ENCODE data around the gene LOXHD1.

LOXHD1 gene

GRCh38 chr18:46629361-46629760, 27.7 kb downstream of the LOXHD1 start:
- Histone ChIP-seq H3K27me3 (replicated peaks; ENCODE audit: control insufficient read depth, insufficient read depth, low read length, poor library complexity, severe bottlenecking) (no peaks in the 10 kb centered on the region), H3K36me3 (ENCODE audit: control insufficient read depth, insufficient read depth, low read length) (no peaks in the 10 kb centered on the region), H3K4me1 (ENCODE audit: control insufficient read depth, insufficient read depth, low read length, poor library complexity, severe bottlenecking) (no peaks in the 10 kb centered on the region), H3K4me3 (ENCODE audit: insufficient read depth, low read depth, low read length, poor library complexity, severe bottlenecking) (no peak overlapping the region), H3K27ac (ENCODE audit: insufficient read depth, low read length, poor library complexity, severe bottlenecking) (no peak overlapping the region), H3K9me3 (ENCODE audit: control insufficient read depth, low read length) (no peaks in the 10 kb centered on the region)
- no peak for DNase-seq

DNA sequence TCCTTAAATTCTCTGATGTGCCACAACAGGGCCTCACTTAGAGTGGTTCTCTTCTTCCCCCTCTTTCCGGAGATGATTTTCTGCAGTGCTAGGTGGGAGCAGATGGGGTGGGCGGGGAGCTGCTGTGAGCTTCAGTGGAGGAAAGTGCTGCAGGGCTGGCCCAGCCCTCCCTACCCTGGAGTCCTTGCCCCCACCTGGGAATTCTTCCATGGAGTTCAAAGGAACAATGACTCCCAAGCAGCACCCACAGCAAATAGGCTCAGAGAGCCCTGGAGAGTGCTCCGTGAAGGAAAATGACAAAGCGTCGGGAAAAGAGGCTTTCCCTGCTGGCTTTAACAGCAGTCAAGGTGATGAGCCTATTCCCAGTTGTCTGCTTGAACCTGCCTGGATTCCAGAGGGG, 28.8 kb downstream of the LOXHD1 start:
- Histone ChIP-seq H3K9me3 (ENCODE audit: control insufficient read depth, low read length) (no peaks in the 10 kb centered on the region), H3K27me3 (replicated peaks; ENCODE audit: control insufficient read depth, insufficient read depth, low read length, poor library complexity, severe bottlenecking) (no peaks in the 10 kb centered on the region), H3K4me3 (ENCODE audit: insufficient read depth, low read depth, low read length, poor library complexity, severe bottlenecking) (no peak overlapping the region), H3K36me3 (ENCODE audit: control insufficient read depth, insufficient read depth, low read length) (no peaks in the 10 kb centered on the region), H3K4me1 (ENCODE audit: control insufficient read depth, insufficient read depth, low read length, poor library complexity, severe bottlenecking) (peaks cover 6% of the 10 kb centered on the region), H3K27ac (ENCODE audit: insufficient read depth, low read length, poor library complexity, severe bottlenecking) (no peak overlapping the region)
- no peak for DNase-seq

DNA sequence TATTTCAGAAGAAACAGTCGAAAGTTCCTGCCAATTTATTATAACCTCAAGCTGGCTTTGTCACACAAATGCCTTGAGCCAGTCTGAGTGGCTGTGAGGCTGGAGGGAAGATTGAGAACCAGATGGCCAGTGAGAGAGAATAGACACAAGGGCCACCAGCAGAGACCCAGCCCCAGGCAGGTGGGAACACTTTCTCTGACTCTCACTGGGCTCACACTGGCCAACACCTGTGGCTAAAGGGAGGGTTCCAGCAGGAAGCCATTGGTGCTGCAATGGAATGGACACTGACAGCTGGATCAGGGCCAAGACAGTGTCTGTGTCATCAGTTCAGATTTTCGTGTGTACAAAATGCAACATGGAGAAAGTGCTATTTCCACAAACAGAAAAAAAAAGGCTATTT, 29.9 kb downstream of the LOXHD1 start:
- Histone ChIP-seq H3K27me3 (replicated peaks; ENCODE audit: control insufficient read depth, insufficient read depth, low read length, poor library complexity, severe bottlenecking) (no peaks in the 10 kb centered on the region), H3K27ac (ENCODE audit: insufficient read depth, low read length, poor library complexity, severe bottlenecking) (no peak overlapping the region), H3K36me3 (ENCODE audit: control insufficient read depth, insufficient read depth, low read length) (no peaks in the 10 kb centered on the region), H3K9me3 (ENCODE audit: control insufficient read depth, low read length) (no peaks in the 10 kb centered on the region), H3K4me1 (ENCODE audit: control insufficient read depth, insufficient read depth, low read length, poor library complexity, severe bottlenecking) (peaks cover 9% of the 10 kb centered on the region), H3K4me3 (ENCODE audit: insufficient read depth, low read depth, low read length, poor library complexity, severe bottlenecking) (no peak overlapping the region)
- DNase-seq: no peak

GRCh38 chr18:46625069-46625468, 32.0 kb downstream of the LOXHD1 start:
- peaks cover 9% of the 10 kb centered on the region for H3K4me1 ChIP-seq (ENCODE audit: control insufficient read depth, insufficient read depth, low read length, poor library complexity, severe bottlenecking)
- no peak for DNase-seq
- no peak overlapping the region for H3K27ac ChIP-seq (ENCODE audit: insufficient read depth, low read length, poor library complexity, severe bottlenecking)
- H3K4me3 ChIP-seq (ENCODE audit: insufficient read depth, low read depth, low read length, poor library complexity, severe bottlenecking): no peak overlapping the region
- no peaks in the 10 kb centered on the region for H3K9me3 ChIP-seq (ENCODE audit: control insufficient read depth, low read length)
- no peaks in the 10 kb centered on the region for H3K36me3 ChIP-seq (ENCODE audit: control insufficient read depth, insufficient read depth, low read length)
- no peaks in the 10 kb centered on the region for H3K27me3 ChIP-seq (replicated peaks; ENCODE audit: control insufficient read depth, insufficient read depth, low read length, poor library complexity, severe bottlenecking)

GRCh38 chr18:46624127-46624526, 32.9 kb downstream of the LOXHD1 start:
- H3K4me3 ChIP-seq (ENCODE audit: insufficient read depth, low read depth, low read length, poor library complexity, severe bottlenecking): no peak overlapping the region
- H3K27ac ChIP-seq (ENCODE audit: insufficient read depth, low read length, poor library complexity, severe bottlenecking): no peak overlapping the region
- no peak for DNase-seq

DNA sequence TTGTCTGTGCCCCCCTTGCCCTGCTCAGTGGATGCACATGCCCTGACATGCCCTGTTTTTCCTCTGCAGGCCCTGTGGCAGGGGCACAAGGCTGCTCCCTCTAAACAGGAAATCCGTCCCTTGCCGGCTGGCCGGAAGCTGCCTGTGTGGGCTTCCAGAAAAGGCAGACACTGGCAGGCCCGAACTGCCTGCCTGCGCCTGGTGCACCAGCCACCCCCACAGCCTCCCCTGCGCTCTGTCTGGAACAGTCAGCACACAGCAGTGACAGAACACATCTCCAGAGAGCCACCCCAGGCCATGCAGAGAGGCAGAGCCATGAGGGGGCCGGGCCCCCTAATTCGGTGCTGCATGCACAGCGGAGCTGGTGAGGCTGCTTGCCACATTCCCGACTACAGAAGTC, 33.5 kb downstream of the LOXHD1 start:
- no peaks in the 10 kb centered on the region for H3K27me3 ChIP-seq (replicated peaks; ENCODE audit: control insufficient read depth, insufficient read depth, low read length, poor library complexity, severe bottlenecking)
- H3K36me3 ChIP-seq (ENCODE audit: control insufficient read depth, insufficient read depth, low read length): no peaks in the 10 kb centered on the region
- no peak overlapping the region for H3K4me3 ChIP-seq (ENCODE audit: insufficient read depth, low read depth, low read length, poor library complexity, severe bottlenecking)
- H3K9me3 ChIP-seq (ENCODE audit: control insufficient read depth, low read length): no peaks in the 10 kb centered on the region
- DNase-seq: no peak
- no peak overlapping the region for H3K27ac ChIP-seq (ENCODE audit: insufficient read depth, low read length, poor library complexity, severe bottlenecking)
- H3K4me1 ChIP-seq (ENCODE audit: control insufficient read depth, insufficient read depth, low read length, poor library complexity, severe bottlenecking): peaks cover 9% of the 10 kb centered on the region

More at GRCh38 chr18:46624127-46624526, 32.9 kb downstream of the LOXHD1 start:
- Histone ChIP-seq H3K36me3 (ENCODE audit: control insufficient read depth, insufficient read depth, low read length) (no peaks in the 10 kb centered on the region), H3K27me3 (replicated peaks; ENCODE audit: control insufficient read depth, insufficient read depth, low read length, poor library complexity, severe bottlenecking) (no peaks in the 10 kb centered on the region), H3K4me1 (ENCODE audit: control insufficient read depth, insufficient read depth, low read length, poor library complexity, severe bottlenecking) (peaks cover 9% of the 10 kb centered on the region), H3K9me3 (ENCODE audit: control insufficient read depth, low read length) (no peaks in the 10 kb centered on the region)

DNA sequence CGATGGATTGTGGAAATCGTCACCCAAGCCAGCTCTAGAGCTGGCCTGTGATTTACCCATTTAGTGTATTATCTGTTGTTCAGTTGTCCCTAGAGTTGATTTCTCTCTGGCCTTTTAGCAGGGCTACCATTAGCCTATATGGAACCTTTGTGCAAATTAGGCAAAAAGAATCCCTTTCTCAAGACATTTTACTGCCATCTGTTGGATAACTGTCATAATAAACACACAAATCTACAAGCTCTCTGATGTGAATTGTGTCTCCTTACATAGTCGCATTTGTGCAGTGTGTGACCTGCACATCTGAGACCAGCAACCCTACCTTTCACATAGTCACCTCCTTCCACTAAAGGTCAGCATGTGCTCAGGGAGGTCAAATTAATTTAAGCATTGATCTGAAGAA, 34.0 kb downstream of the LOXHD1 start:
- Histone ChIP-seq H3K36me3 (ENCODE audit: control insufficient read depth, insufficient read depth, low read length) (no peaks in the 10 kb centered on the region), H3K27ac (ENCODE audit: insufficient read depth, low read length, poor library complexity, severe bottlenecking) (no peak overlapping the region), H3K4me1 (ENCODE audit: control insufficient read depth, insufficient read depth, low read length, poor library complexity, severe bottlenecking) (peaks cover 9% of the 10 kb centered on the region), H3K27me3 (replicated peaks; ENCODE audit: control insufficient read depth, insufficient read depth, low read length, poor library complexity, severe bottlenecking) (no peaks in the 10 kb centered on the region), H3K4me3 (ENCODE audit: insufficient read depth, low read depth, low read length, poor library complexity, severe bottlenecking) (no peak overlapping the region), H3K9me3 (ENCODE audit: control insufficient read depth, low read length) (no peaks in the 10 kb centered on the region)
- DNase-seq: no peak

DNA sequence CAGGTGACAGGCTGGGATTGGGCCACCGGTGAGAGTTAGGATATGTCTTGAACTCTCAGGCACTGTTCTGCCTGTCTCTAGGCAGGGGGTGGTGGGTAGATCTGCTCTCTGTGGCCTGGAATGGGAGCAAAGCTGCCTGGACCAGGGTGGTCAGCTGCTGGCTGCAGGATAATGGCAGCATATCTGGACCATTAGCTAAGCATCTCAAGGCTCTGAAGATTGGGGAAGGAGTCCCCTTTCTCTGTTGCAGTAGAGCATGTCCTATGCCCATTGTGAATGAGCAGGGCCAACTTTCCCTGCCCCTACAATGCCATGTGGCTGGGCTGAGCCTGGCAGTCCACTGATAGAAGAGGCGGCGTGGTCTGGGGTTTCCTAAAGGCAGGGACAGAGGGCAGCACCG, 34.6 kb downstream of the LOXHD1 start:
- H3K9me3 ChIP-seq (ENCODE audit: control insufficient read depth, low read length): no peaks in the 10 kb centered on the region
- no peaks in the 10 kb centered on the region for H3K36me3 ChIP-seq (ENCODE audit: control insufficient read depth, insufficient read depth, low read length)
- DNase-seq: no peak
- H3K27ac ChIP-seq (ENCODE audit: insufficient read depth, low read length, poor library complexity, severe bottlenecking): no peak overlapping the region
- H3K4me3 ChIP-seq (ENCODE audit: insufficient read depth, low read depth, low read length, poor library complexity, severe bottlenecking): no peak overlapping the region
- H3K27me3 ChIP-seq (replicated peaks; ENCODE audit: control insufficient read depth, insufficient read depth, low read length, poor library complexity, severe bottlenecking): no peaks in the 10 kb centered on the region
- H3K4me1 ChIP-seq (ENCODE audit: control insufficient read depth, insufficient read depth, low read length, poor library complexity, severe bottlenecking): peaks cover 9% of the 10 kb centered on the region

GRCh38 chr18:46621871-46622270, 35.1 kb downstream of the LOXHD1 start:
- H3K4me1 ChIP-seq (ENCODE audit: control insufficient read depth, insufficient read depth, low read length, poor library complexity, severe bottlenecking): peaks cover 9% of the 10 kb centered on the region
- H3K36me3 ChIP-seq (ENCODE audit: control insufficient read depth, insufficient read depth, low read length): no peaks in the 10 kb centered on the region
- no peak overlapping the region for H3K27ac ChIP-seq (ENCODE audit: insufficient read depth, low read length, poor library complexity, severe bottlenecking)
- no peak for DNase-seq
- H3K9me3 ChIP-seq (ENCODE audit: control insufficient read depth, low read length): no peaks in the 10 kb centered on the region
- no peaks in the 10 kb centered on the region for H3K27me3 ChIP-seq (replicated peaks; ENCODE audit: control insufficient read depth, insufficient read depth, low read length, poor library complexity, severe bottlenecking)
- no peak overlapping the region for H3K4me3 ChIP-seq (ENCODE audit: insufficient read depth, low read depth, low read length, poor library complexity, severe bottlenecking)

DNA sequence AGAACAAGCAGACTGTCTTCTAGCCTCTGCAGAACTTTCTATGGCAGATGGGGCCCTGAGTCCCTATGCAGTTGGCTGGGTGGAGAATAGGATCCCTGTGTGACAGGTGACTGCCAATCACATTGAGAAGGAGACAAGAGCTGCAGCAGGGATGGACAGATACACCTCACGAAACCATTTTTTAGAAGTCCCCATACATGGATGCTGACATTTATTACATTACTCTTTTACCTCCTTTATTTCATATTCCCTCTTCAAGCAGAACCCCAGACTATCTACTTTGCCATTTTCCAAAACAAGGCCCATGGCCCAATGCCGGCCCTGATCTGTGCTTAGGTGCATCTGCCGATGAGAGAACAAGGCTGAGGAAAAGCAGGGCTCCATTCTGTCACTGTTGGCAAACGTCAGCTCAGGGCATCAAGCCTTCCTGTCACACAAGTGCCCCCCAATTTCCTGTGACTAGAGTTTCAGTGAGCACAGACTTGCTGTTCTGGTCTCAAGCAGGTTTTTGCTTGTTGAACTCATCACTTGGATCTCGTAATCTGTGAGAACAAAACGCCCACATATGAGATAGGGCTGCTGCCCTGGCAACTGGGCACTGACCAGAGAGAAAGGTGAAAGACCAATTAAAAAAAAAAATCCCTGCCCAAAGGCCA, 35.8 kb downstream of the LOXHD1 start:
- no peak overlapping the region for H3K27ac ChIP-seq (ENCODE audit: insufficient read depth, low read length, poor library complexity, severe bottlenecking)
- H3K27me3 ChIP-seq (replicated peaks; ENCODE audit: control insufficient read depth, insufficient read depth, low read length, poor library complexity, severe bottlenecking): no peaks in the 10 kb centered on the region
- no peaks in the 10 kb centered on the region for H3K9me3 ChIP-seq (ENCODE audit: control insufficient read depth, low read length)
- DNase-seq: no peak
- H3K4me3 ChIP-seq (ENCODE audit: insufficient read depth, low read depth, low read length, poor library complexity, severe bottlenecking): no peak overlapping the region
- H3K36me3 ChIP-seq (ENCODE audit: control insufficient read depth, insufficient read depth, low read length): no peaks in the 10 kb centered on the region
- H3K4me1 ChIP-seq (ENCODE audit: control insufficient read depth, insufficient read depth, low read length, poor library complexity, severe bottlenecking): peaks cover 9% of the 10 kb centered on the region

Measured in effector memory CD4-positive, alpha-beta T cell (primary cell).